Panc1 (cell line): Measurements from ENCODE around the gene PTEN. TPM values are rescaled to one million over a fixed set of nuclear protein-coding genes. Genes with fewer than 3 reads are reported as not detected.

ENCODE experiments used
- ATAC-seq: fragments of 200-7000 bp; cut with Tn5 transposase; 2 replicates; pipeline ENCODE4 v1.9.1; 2020; ENCODE audit warnings: mild to moderate bottlenecking, moderate library complexity
- BruUV-seq: library from RNA; stranded (reverse); fragments of 400-500 nt; replicated peaks from 2 replicates; lab custom pipeline; 2021; lab: Mats Ljungman, UMichigan
- CTCF ChIA-PET: fragments of 300-600 bp; sonication (Branson Sonifier 250); formaldehyde crosslinking; loops from one replicate; lab custom pipeline; 2022; ENCODE audit warnings: antibody characterized with exemption; lab: Charles Lee
- POLR2A ChIA-PET: fragments of 300-600 bp; sonication (Branson Sonifier 250); formaldehyde crosslinking; loops from one replicate; lab custom pipeline; 2022; ENCODE audit warnings: antibody characterized with exemption; lab: Charles Lee
- DNase-seq: peaks from one replicate; pipeline ENCODE4 v3.0.0-alpha.2; 2010; ENCODE audit warnings: low read depth, low spot score
- H3K27ac ChIP-seq: 2 replicates; pipeline ENCODE4 v1.5.1; 2011; ENCODE audit warnings: mild to moderate bottlenecking, low read length, inconsistent platforms
- H3K27me3 ChIP-seq: fragments of 200-500 bp; sonication (Bioruptor generic); 2 replicates; pipeline ENCODE4 v1.6.0; 2014; ENCODE audit warnings: low read length, inconsistent platforms; ENCODE audit not compliant: control insufficient read depth, insufficient read depth
- H3K36me3 ChIP-seq: fragments of 200-500 bp; sonication (Bioruptor generic); 2 replicates; pipeline ENCODE4 v1.5.1; 2014; ENCODE audit warnings: inconsistent platforms, mild to moderate bottlenecking, low read length, moderate library complexity; ENCODE audit not compliant: control insufficient read depth, insufficient read depth
- H3K4me1 ChIP-seq: 2 replicates; pipeline ENCODE4 v1.5.1; 2011; ENCODE audit warnings: inconsistent platforms, mild to moderate bottlenecking, low read length, moderate library complexity; ENCODE audit not compliant: control insufficient read depth, insufficient read depth
- H3K4me3 ChIP-seq, 2 experiments: 2 replicates each; pipeline ENCODE4 v1.5.1; 2011 to 2012; ENCODE audit warnings: low read depth in 2 of 2, low read length in 2 of 2, mild to moderate bottlenecking in 2 of 2, inconsistent platforms in 1 of 2, moderate library complexity in 1 of 2
- H3K9me3 ChIP-seq: fragments of 200-500 bp; sonication (Bioruptor generic); 2 replicates; pipeline ENCODE4 v1.5.1; 2014; ENCODE audit warnings: low read depth, mild to moderate bottlenecking, inconsistent platforms, low read length, moderate library complexity; ENCODE audit not compliant: control insufficient read depth, insufficient read depth
- CTCF ChIP-seq: fragments of 450-650 bp; IDR thresholded peaks from 2 replicates; pipeline ENCODE4 v1.5.1; 2017; ENCODE audit warnings: mild to moderate bottlenecking
- POLR2AphosphoS5 ChIP-seq: IDR thresholded peaks from 2 replicates; pipeline ENCODE4 v1.6.1; 2012; ENCODE audit warnings: mild to moderate bottlenecking, low read depth, low read length, moderate library complexity
- SIN3A ChIP-seq: IDR thresholded peaks from 2 replicates; pipeline ENCODE4 v1.6.1; 2012; ENCODE audit warnings: low read depth, mild to moderate bottlenecking, low read length, moderate library complexity, borderline replicate concordance; ENCODE audit not compliant: insufficient read depth
- TCF7L2 ChIP-seq: IDR thresholded peaks from 2 replicates; pipeline ENCODE4 v1.6.1; 2011; ENCODE audit warnings: mild to moderate bottlenecking, low read depth, low read length, inconsistent platforms
- in situ Hi-C: cut with HindIII; loops from 2 replicates; pipeline ENCODE4 v1.10.0; 2016; ENCODE audit warnings: low sequenced_read_pairs, low pct_unique_long_range_greater_than_20kb
- intact Hi-C: fragments of 100-400 bp; cut with micrococcal nuclease; formaldehyde crosslinking; loops from one replicate; pipeline ENCODE4 v1.10.0; 2022; ENCODE audit not compliant: unreplicated experiment
- total RNA-seq: library from RNA; stranded (reverse); gene quantifications from one replicate; pipeline ENCODE4 v1.2.1, GENCODE V29; 2021; ENCODE audit not compliant: unreplicated experiment
- TF ChIP-seq, protein P1 (sequence below), 2 experiments: IDR thresholded peaks; 2 replicates each; pipeline ENCODE4 v1.6.1; 2011 to 2012; ENCODE audit warnings: low read depth in 2 of 2, control low read depth in 1 of 2, low read length in 1 of 2, mild to moderate bottlenecking in 1 of 2, moderate library complexity in 1 of 2; ENCODE audit not compliant: insufficient read depth in 1 of 2

PTEN gene
- total RNA-seq, 1 experiment from 2014 or later, result 88.9 TPM

GRCh38 chr10:87935290-87936141, 72.1 kb downstream of the PTEN start:
- peaks cover 11% of the 10 kb centered on the region for H3K36me3 ChIP-seq
- ChIA-PET POLR2A (interaction anchor here (0.5 kb wide), 1 partner anchor 8 kb away, joined by 3 read pairs; no protein-coding TSS in a partner anchor), CTCF (no interaction called here)
- H3K27ac ChIP-seq, result no peak overlapping the region
- H3K4me1 ChIP-seq, result peaks cover 4% of the 10 kb centered on the region
- no TSS peak for BruUV-seq
- no peak for DNase-seq
- ATAC-seq, result no peak
- H3K4me3 ChIP-seq, result no peak overlapping the region
- no peaks in the 10 kb centered on the region for H3K27me3 ChIP-seq
- TF ChIP-seq SIN3A (no peak), TCF7L2 (no peak), CTCF (no peak), POLR2AphosphoS5 (no peak)
- TF ChIP-seq, protein P1, sequence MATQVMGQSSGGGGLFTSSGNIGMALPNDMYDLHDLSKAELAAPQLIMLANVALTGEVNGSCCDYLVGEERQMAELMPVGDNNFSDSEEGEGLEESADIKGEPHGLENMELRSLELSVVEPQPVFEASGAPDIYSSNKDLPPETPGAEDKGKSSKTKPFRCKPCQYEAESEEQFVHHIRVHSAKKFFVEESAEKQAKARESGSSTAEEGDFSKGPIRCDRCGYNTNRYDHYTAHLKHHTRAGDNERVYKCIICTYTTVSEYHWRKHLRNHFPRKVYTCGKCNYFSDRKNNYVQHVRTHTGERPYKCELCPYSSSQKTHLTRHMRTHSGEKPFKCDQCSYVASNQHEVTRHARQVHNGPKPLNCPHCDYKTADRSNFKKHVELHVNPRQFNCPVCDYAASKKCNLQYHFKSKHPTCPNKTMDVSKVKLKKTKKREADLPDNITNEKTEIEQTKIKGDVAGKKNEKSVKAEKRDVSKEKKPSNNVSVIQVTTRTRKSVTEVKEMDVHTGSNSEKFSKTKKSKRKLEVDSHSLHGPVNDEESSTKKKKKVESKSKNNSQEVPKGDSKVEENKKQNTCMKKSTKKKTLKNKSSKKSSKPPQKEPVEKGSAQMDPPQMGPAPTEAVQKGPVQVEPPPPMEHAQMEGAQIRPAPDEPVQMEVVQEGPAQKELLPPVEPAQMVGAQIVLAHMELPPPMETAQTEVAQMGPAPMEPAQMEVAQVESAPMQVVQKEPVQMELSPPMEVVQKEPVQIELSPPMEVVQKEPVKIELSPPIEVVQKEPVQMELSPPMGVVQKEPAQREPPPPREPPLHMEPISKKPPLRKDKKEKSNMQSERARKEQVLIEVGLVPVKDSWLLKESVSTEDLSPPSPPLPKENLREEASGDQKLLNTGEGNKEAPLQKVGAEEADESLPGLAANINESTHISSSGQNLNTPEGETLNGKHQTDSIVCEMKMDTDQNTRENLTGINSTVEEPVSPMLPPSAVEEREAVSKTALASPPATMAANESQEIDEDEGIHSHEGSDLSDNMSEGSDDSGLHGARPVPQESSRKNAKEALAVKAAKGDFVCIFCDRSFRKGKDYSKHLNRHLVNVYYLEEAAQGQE (IDR thresholded peaks at IDR 0.05; ENCODE audit: insufficient read depth in 1 of 2, low read depth in 2 of 2, low read length in 1 of 2), result no peak
- no peaks in the 10 kb centered on the region for H3K9me3 ChIP-seq
- intact Hi-C loops (no loop called here), in situ Hi-C loops (no loop called here)

- intact Hi-C loops, result no loop called here
- no peak overlapping the region for H3K4me3 ChIP-seq
- DNase-seq (no peak), ATAC-seq (no peak)
- in situ Hi-C loops, result no loop called here
- H3K27ac ChIP-seq, result no peak overlapping the region
- no peaks in the 10 kb centered on the region for H3K27me3 ChIP-seq
- TF ChIP-seq CTCF (no peak), SIN3A (no peak), POLR2AphosphoS5 (no peak), TCF7L2 (no peak)
- TF ChIP-seq, protein P1 (IDR thresholded peaks at IDR 0.05; ENCODE audit: insufficient read depth in 1 of 2, low read depth in 2 of 2, low read length in 1 of 2), result no peak
- ChIA-PET CTCF (no interaction called here), POLR2A (no interaction called here)
- BruUV-seq, result no TSS peak
- H3K4me1 ChIP-seq, result peaks cover 4% of the 10 kb centered on the region
- H3K36me3 ChIP-seq, result peaks cover 3% of the 10 kb centered on the region; the same call in 1 of the 2 replicates
- H3K9me3 ChIP-seq, result no peaks in the 10 kb centered on the region
These were observed 76.8 kb downstream of the PTEN start for GRCh38 chr10:87940210-87940609.
